Activated naive CD8-positive, alpha-beta T cell treated with anti-CD3 and anti-CD28 coated beads, Interleukin-2, amount 10 ng/mL, durations not matched to agents 7 days and 5 days (primary cell): Measurements from ENCODE around the gene FER. TPM values are rescaled to one million over a fixed set of nuclear protein-coding genes. Genes with fewer than 3 reads are reported as not detected.
"Not testable (repeated sequence)": the region's sequence is repeated elsewhere in the genome, so short reads cannot be mapped to it uniquely, and the experiment has no call there.

Source experiments
- ATAC-seq: fragments of 150-1000 bp; cut with Tn5 transposase; one replicate; pipeline ENCODE4 v1.10.0; 2021; ENCODE audit warnings: low read depth, moderate library complexity
- POLR2A ChIA-PET: fragments of 350-600 bp; sonication (Branson Sonifier 250); formaldehyde crosslinking; loops from one replicate; lab custom pipeline; 2021; ENCODE audit warnings: antibody characterized with exemption; lab: Charles Lee
- DNase-seq: peaks from one replicate; pipeline ENCODE4 v3.0.0; 2021
- H3K27ac Mint-ChIP-seq: one replicate; pipeline ENCODE4 v1.8.0; 2022; ENCODE audit warnings: mild to moderate bottlenecking, mixed read lengths
- H3K27me3 Mint-ChIP-seq: one replicate; pipeline ENCODE4 v1.8.0; 2022; ENCODE audit warnings: mild to moderate bottlenecking, moderate library complexity, mixed read lengths
- H3K36me3 Mint-ChIP-seq: one replicate; pipeline ENCODE4 v1.8.0; 2021; ENCODE audit warnings: mild to moderate bottlenecking, mixed read lengths
- H3K4me1 Mint-ChIP-seq: one replicate; pipeline ENCODE4 v1.8.0; 2021; ENCODE audit warnings: mixed read lengths
- H3K4me3 Mint-ChIP-seq: one replicate; pipeline ENCODE4 v1.8.0; 2022; ENCODE audit warnings: mild to moderate bottlenecking, moderate library complexity, mixed read lengths
- H3K9me3 Mint-ChIP-seq: one replicate; pipeline ENCODE4 v1.8.0; 2021; ENCODE audit warnings: mixed read lengths
- total RNA-seq, 2 experiments: library from RNA; stranded (reverse); gene quantifications; one replicate each; pipeline ENCODE4 v1.2.3, GENCODE V29; 2021

The FER gene
- total RNA-seq, 2 experiments from 2014 or later: 10.8 to 13.5 TPM

DNA sequence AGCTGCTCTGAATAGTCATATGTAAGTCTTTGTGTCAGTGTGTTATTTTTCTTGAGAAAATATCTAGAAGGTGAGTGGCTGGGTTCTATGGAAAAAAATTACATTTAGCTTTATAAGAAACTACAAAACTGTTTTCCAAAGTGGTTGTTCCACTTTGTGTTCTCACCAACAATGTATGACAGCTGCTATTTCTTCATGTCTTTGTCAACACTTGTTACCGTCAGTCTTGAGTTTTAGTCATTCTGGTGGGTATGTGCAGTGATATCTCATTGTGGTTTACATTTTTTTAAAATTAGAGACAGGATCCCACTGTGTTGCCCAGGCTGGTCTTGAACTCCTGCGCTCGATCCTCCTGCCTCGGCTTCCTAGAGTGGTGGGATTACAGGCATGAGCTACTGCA is 415.6 kb downstream of the FER start:
- Mint-ChIP-seq H3K4me3 (no peak overlapping the region), H3K9me3 (no peaks in the 10 kb centered on the region), H3K4me1 (no peaks in the 10 kb centered on the region), H3K36me3 (peaks cover 1% of the 10 kb centered on the region), H3K27me3 (no peaks in the 10 kb centered on the region), H3K27ac (no peak overlapping the region)
- POLR2A ChIA-PET: no interaction called here
- ATAC-seq: no peak
- DNase-seq: no peak

- H3K9me3 Mint-ChIP-seq: no peaks in the 10 kb centered on the region
- no peak for ATAC-seq
- DNase-seq: no peak
- no peak overlapping the region for H3K27ac Mint-ChIP-seq
- no peak overlapping the region for H3K4me3 Mint-ChIP-seq
- POLR2A ChIA-PET: no interaction called here
- H3K27me3 Mint-ChIP-seq: no peaks in the 10 kb centered on the region
- H3K36me3 Mint-ChIP-seq: peaks cover 1% of the 10 kb centered on the region
- no peaks in the 10 kb centered on the region for H3K4me1 Mint-ChIP-seq
Observed at GRCh38 chr5:109164001-109164400, 416.3 kb downstream of the FER start.

DNA sequence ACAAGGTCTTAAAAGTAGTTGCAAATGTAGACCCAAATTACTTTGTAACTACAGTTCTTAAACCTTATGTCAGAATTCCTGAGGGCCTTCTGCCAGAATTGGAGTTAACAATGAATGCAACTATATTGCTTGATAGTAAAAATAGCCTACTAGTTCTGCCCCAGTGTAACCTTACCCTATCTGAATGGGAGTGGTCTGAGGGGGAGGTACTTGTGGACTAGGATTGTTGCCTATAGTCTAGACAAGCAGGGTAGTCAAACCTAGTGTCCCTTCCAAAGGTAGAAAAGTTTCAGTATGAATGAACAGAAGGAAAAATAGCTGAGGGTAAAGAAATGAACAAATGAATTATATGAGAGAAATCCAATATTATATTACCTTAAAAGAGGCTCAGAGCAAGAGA is 419.9 kb downstream of the FER start:
- Mint-ChIP-seq H3K4me1 (no peaks in the 10 kb centered on the region), H3K9me3 (peaks cover 2% of the 10 kb centered on the region), H3K36me3 (no peaks in the 10 kb centered on the region), H3K4me3 (no peak overlapping the region), H3K27me3 (no peaks in the 10 kb centered on the region), H3K27ac (no peak overlapping the region)
- POLR2A ChIA-PET: no interaction called here
- no peak for DNase-seq
- ATAC-seq: no peak

- peaks cover 2% of the 10 kb centered on the region for H3K9me3 Mint-ChIP-seq
- H3K4me3 Mint-ChIP-seq: no peak overlapping the region
- no peaks in the 10 kb centered on the region for H3K36me3 Mint-ChIP-seq
- H3K4me1 Mint-ChIP-seq: no peaks in the 10 kb centered on the region
- no peak for ATAC-seq
- H3K27ac Mint-ChIP-seq: no peak overlapping the region
- no peaks in the 10 kb centered on the region for H3K27me3 Mint-ChIP-seq
- DNase-seq: no peak
- POLR2A ChIA-PET: no interaction called here
Observed at GRCh38 chr5:109168151-109168550, 420.5 kb downstream of the FER start.

- no peaks in the 10 kb centered on the region for H3K4me1 Mint-ChIP-seq
- no peak for ATAC-seq
Observed at GRCh38 chr5:109170629-109171350, 423.1 kb downstream of the FER start.

DNA sequence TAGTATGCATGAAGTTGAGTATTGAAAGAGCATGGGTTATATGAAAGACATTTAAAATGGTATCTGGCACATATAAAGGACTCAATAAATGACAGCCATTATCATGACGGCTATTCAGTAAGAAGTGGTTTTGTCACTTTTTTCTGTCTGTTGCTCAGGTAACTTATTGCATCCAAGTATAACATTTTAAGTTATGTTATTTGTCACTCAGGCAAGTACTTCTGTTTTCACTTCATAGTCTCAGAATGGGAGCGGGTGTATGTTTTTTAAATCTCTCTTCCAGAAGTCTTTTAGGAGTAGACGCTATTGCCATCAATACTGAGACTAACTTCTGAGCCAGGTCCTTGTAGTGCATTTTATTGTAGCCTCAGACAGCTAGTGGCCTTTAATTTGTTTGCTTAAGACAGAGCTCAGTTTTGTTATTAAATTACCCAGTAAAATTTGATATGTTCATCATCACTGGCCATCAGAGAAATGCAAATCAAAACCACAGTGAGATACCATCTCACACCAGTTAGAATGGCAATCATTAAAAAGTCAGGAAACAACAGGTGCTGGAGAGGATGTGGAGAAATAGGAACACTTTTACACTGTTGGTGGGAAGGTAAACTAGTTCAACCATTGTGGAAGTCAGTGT is 423.9 kb downstream of the FER start:
- H3K9me3 Mint-ChIP-seq, H3K4me1 Mint-ChIP-seq, H3K27me3 Mint-ChIP-seq, H3K27ac Mint-ChIP-seq, ATAC-seq, H3K36me3 Mint-ChIP-seq, H3K4me3 Mint-ChIP-seq, POLR2A ChIA-PET, DNase-seq: not testable (repeated sequence)

More at GRCh38 chr5:109170629-109171350, 423.1 kb downstream of the FER start:
- Mint-ChIP-seq H3K36me3 (no peaks in the 10 kb centered on the region), H3K27me3 (no peaks in the 10 kb centered on the region), H3K27ac (no peak overlapping the region), H3K4me3 (no peak overlapping the region), H3K9me3 (peaks cover 2% of the 10 kb centered on the region)
- no peak for DNase-seq
- POLR2A ChIA-PET: no interaction called here

- Mint-ChIP-seq H3K4me3 (no peak overlapping the region), H3K36me3 (no peaks in the 10 kb centered on the region), H3K4me1 (no peaks in the 10 kb centered on the region), H3K9me3 (peaks cover 2% of the 10 kb centered on the region), H3K27ac (no peak overlapping the region), H3K27me3 (no peaks in the 10 kb centered on the region)
- no peak for DNase-seq
- ATAC-seq: no peak
- POLR2A ChIA-PET: no interaction called here
Observed at GRCh38 chr5:109173036-109173794, 425.5 kb downstream of the FER start.

- Mint-ChIP-seq H3K4me3 (no peak overlapping the region), H3K9me3 (peaks cover 1% of the 10 kb centered on the region), H3K4me1 (no peaks in the 10 kb centered on the region), H3K36me3 (peaks cover 2% of the 10 kb centered on the region), H3K27ac (no peak overlapping the region), H3K27me3 (no peaks in the 10 kb centered on the region)
- DNase-seq (no peak), ATAC-seq (no peak)
- POLR2A ChIA-PET: no interaction called here
Observed at GRCh38 chr5:109177227-109177626, 429.5 kb downstream of the FER start.

DNA sequence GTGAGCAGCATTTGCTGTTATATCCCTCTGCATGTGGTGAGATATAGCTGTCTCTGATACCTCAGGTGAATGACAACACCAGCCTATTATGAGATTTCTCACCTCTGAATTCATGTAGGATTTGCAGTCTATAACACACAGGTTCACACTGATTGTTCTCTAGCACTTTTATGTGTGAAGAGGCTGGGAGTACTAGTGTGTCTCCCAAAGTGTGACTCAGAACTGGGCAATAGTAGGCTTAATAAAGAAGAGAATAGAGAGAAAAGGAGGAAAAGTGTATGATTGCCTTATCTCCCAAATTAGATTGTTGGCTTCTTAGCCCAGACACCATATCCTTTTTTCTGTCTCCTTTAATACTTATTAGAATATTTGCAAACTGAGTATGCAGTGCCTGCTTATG is 430.1 kb downstream of the FER start:
- Mint-ChIP-seq H3K27me3 (no peaks in the 10 kb centered on the region), H3K4me3 (no peak overlapping the region), H3K36me3 (peaks cover 2% of the 10 kb centered on the region), H3K4me1 (no peaks in the 10 kb centered on the region), H3K9me3 (peaks cover 1% of the 10 kb centered on the region), H3K27ac (no peak overlapping the region)
- POLR2A ChIA-PET: no interaction called here
- ATAC-seq: no peak
- DNase-seq: no peak

GRCh38 chr5:109180668-109181067 is 433.0 kb downstream of the FER start:
- peaks cover 2% of the 10 kb centered on the region for H3K4me1 Mint-ChIP-seq

GRCh38 chr5:109186759-109187158 is 439.1 kb downstream of the FER start:
- POLR2A ChIA-PET: no interaction called here
- DNase-seq: no peak
- no peak overlapping the region for H3K4me3 Mint-ChIP-seq
- no peak for ATAC-seq
- H3K9me3 Mint-ChIP-seq: peaks cover 1% of the 10 kb centered on the region
- no peak overlapping the region for H3K27ac Mint-ChIP-seq
- H3K27me3 Mint-ChIP-seq: no peaks in the 10 kb centered on the region
- peaks cover 4% of the 10 kb centered on the region for H3K36me3 Mint-ChIP-seq
- H3K4me1 Mint-ChIP-seq: peaks cover 5% of the 10 kb centered on the region

More at GRCh38 chr5:109180668-109181067, 433.0 kb downstream of the FER start:
- H3K27ac Mint-ChIP-seq: no peak overlapping the region
- no peaks in the 10 kb centered on the region for H3K27me3 Mint-ChIP-seq
- H3K4me3 Mint-ChIP-seq: no peak overlapping the region
- DNase-seq: no peak
- H3K36me3 Mint-ChIP-seq: peaks cover 2% of the 10 kb centered on the region
- H3K9me3 Mint-ChIP-seq: peaks cover 1% of the 10 kb centered on the region
- POLR2A ChIA-PET: no interaction called here
- no peak for ATAC-seq

GRCh38 chr5:109191153-109191558 is 443.5 kb downstream of the FER start:
- H3K27me3 Mint-ChIP-seq: no peaks in the 10 kb centered on the region
- POLR2A ChIA-PET: no interaction called here
- H3K36me3 Mint-ChIP-seq: peaks cover 3% of the 10 kb centered on the region
- no peaks in the 10 kb centered on the region for H3K9me3 Mint-ChIP-seq
- no peak overlapping the region for H3K27ac Mint-ChIP-seq
- no peak for DNase-seq
- peaks cover 3% of the 10 kb centered on the region for H3K4me1 Mint-ChIP-seq
- ATAC-seq: no peak
- no peak overlapping the region for H3K4me3 Mint-ChIP-seq

GRCh38 chr5:109192027-109192426 is 444.3 kb downstream of the FER start:
- POLR2A ChIA-PET: no interaction called here
- ATAC-seq: no peak
- Mint-ChIP-seq H3K4me3 (no peak overlapping the region), H3K36me3 (peaks cover 3% of the 10 kb centered on the region), H3K27ac (no peak overlapping the region), H3K9me3 (no peaks in the 10 kb centered on the region), H3K27me3 (no peaks in the 10 kb centered on the region), H3K4me1 (peaks cover 3% of the 10 kb centered on the region)
- no peak for DNase-seq
